ENCODE results near the gene ANKFN1.

Gene ANKFN1

GRCh38 chr17:56244268-56244890 is 91.1 kb downstream of the ANKFN1 start:
- no peak for TF ChIP-seq CTCF (IDR thresholded peaks at IDR 0.05; ENCODE audit: low read depth, low read length)
- no peak overlapping the region for H3K4me3 ChIP-seq (ENCODE audit: low read depth, low read length)

DNA sequence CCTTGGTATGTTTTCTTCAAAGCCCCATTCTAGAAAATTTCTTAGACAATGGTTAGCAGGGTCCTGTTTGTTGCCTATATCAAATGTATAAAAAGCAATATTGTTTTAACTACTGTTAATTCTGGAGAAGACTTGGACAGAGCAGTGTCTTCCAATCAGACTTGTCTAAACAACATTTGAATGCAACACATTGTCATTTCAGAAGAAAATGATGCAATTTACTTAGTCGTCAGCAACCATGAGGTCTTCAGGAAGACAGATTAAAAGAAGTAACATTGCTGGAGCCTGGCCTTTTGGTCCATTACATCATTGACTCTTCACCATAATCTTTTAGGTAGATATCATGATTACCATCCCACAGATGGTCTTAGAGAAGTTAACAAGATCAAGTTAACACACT is 94.5 kb downstream of the ANKFN1 start:
- TF ChIP-seq CTCF (IDR thresholded peaks at IDR 0.05; ENCODE audit: low read depth, low read length): no peak
- H3K4me3 ChIP-seq (ENCODE audit: low read depth, low read length): no peak overlapping the region

DNA sequence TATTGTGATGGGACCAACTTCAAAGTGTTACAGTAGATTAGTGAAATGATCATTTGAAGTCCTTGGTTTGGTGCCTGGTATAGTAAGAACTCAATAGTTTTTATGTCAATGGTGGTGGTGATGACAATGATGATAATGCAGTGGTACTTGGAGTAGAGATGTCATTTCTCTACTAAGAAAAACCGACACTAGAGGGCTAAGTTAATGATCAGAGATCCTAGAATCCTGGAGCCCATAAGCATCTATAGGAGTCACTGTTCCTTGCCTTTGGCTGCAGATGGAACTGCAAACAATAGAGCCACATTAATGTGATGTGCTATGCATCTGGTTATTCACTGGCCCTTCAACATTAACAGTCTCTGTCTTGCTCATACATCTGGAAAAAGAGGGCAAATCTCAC is 103.8 kb downstream of the ANKFN1 start:
- H3K4me3 ChIP-seq (ENCODE audit: low read depth, low read length): no peak overlapping the region
- TF ChIP-seq CTCF (IDR thresholded peaks at IDR 0.05; ENCODE audit: low read depth, low read length): no peak

GRCh38 chr17:56260376-56261002 is 107.2 kb downstream of the ANKFN1 start:
- TF ChIP-seq CTCF (IDR thresholded peaks at IDR 0.05; ENCODE audit: low read depth, low read length): no peak
- H3K4me3 ChIP-seq (ENCODE audit: low read depth, low read length): no peak overlapping the region

DNA sequence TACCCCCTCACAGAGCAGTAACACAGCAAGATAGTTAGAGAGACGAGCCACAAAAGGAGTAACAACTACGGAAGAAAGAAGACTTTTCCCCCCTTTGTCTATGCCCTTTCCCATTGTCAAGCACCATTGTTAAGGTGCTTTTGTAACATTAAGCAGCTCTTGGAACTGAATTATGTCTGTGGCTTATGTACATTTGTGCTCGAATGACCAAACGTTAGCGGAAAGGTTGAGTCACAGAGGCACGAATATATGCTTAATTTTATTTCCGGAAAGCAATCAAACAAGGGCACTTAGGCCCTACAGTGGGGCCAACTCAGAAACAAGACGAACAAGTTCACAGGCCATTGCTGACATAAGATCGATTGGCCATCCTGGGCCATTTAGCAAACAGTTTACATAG is 109.5 kb downstream of the ANKFN1 start:
- TF ChIP-seq CTCF (IDR thresholded peaks at IDR 0.05; ENCODE audit: low read depth, low read length): no peak

GRCh38 chr17:56269556-56270389 is 116.5 kb downstream of the ANKFN1 start:
- H3K4me3 ChIP-seq (ENCODE audit: low read depth, low read length): no peak overlapping the region
- no peak for TF ChIP-seq CTCF (IDR thresholded peaks at IDR 0.05; ENCODE audit: low read depth, low read length)

More for the DNA sequence above, 109.5 kb downstream of the ANKFN1 start:
- no peak overlapping the region for H3K4me3 ChIP-seq (ENCODE audit: low read depth, low read length)

- no peak for TF ChIP-seq CTCF (IDR thresholded peaks at IDR 0.05; ENCODE audit: low read depth, low read length)
- no peak overlapping the region for H3K4me3 ChIP-seq (ENCODE audit: low read depth, low read length)
Measured at GRCh38 chr17:56274491-56274890, 121.2 kb downstream of the ANKFN1 start.

Data from WI38 (cell line).